HFFc6 (cell line): ENCODE data around the gene SLC38A1. TPM values are rescaled to one million over a fixed set of nuclear protein-coding genes. Genes with fewer than 3 reads are reported as not detected.

Source experiments
- DNase-seq: peaks from one replicate; pipeline ENCODE4 v3.0.0-alpha.2; 2018
- H3K27ac Mint-ChIP-seq: 2 replicates; pipeline ENCODE4 v1.8.0; 2020; ENCODE audit warnings: mild to moderate bottlenecking, mixed read lengths
- H3K27me3 Mint-ChIP-seq: 2 replicates; pipeline ENCODE4 v1.8.0; 2021; ENCODE audit warnings: mild to moderate bottlenecking, moderate library complexity, mixed read lengths; ENCODE audit not compliant: insufficient read depth
- H3K36me3 Mint-ChIP-seq: 2 replicates; pipeline ENCODE4 v1.8.0; 2021; ENCODE audit warnings: low read depth, mixed read lengths
- H3K4me1 Mint-ChIP-seq: 2 replicates; pipeline ENCODE4 v1.8.0; 2020; ENCODE audit warnings: low read depth, mixed read lengths
- H3K4me3 Mint-ChIP-seq: 2 replicates; pipeline ENCODE4 v1.8.0; 2020; ENCODE audit warnings: mild to moderate bottlenecking, moderate library complexity, mixed read lengths
- H3K9me3 Mint-ChIP-seq: 2 replicates; pipeline ENCODE4 v1.8.0; 2020; ENCODE audit warnings: mild to moderate bottlenecking, mixed read lengths
- CTCF ChIP-seq: fragments of 200-600 bp; sonication (generic); IDR thresholded peaks from 2 replicates; pipeline ENCODE4 v1.5.0; 2021; ENCODE audit warnings: antibody characterized with exemption, mild to moderate bottlenecking
- total RNA-seq, 6 experiments: library from RNA; stranded (reverse); fragmentation: NEBNext Ultra II Directional; extraction: Animal tissue kit (Norgen Biotek cat#: 25700); gene quantifications; 2 replicates in 1 of 6; 3 replicates in 5 of 6; pipeline ENCODE4 v1.2.3, GENCODE V29; 2021

The SLC38A1 gene
- total RNA-seq, 6 experiments from 2014 or later = 78.2 to 98.5 (median 88.6) TPM

DNA sequence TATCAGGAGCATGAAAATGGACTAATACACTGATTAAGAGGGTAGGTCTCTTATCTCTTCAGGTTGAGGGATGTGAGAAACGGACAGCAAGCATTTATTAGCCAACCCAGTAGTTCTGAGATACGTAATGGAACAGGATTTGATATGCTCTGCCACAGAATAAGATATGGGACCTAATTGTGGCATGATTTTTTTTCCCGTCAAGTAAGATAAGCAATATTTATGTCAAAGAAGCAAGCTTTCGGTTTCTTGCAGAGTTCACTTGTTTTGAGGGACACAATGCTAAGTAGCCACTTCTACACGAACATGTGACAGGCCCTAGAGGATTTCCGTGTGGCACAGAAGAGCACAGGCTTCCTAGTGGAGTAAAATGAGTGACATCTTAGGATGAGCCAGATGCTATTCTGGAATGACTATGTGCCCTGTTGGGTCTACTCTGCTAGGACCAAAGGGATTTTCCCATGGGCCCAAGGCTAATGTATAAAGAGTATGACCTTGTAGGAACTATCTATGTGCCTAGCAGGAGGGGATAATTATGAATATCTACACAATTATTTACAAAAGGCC, 57.9 kb downstream of the SLC38A1 start:
- H3K27ac Mint-ChIP-seq = peak overlapping the region; percentile 1; the same call in 1 of the 2 replicates
- peaks cover 67% of the 10 kb centered on the region for H3K4me1 Mint-ChIP-seq
- TF ChIP-seq CTCF = no peak
- DNase-seq = no peak
- H3K27me3 Mint-ChIP-seq = peaks cover 5% of the 10 kb centered on the region; the same call in 1 of the 2 replicates
- no peak overlapping the region for H3K4me3 Mint-ChIP-seq
- H3K36me3 Mint-ChIP-seq = peaks cover 59% of the 10 kb centered on the region
- no peaks in the 10 kb centered on the region for H3K9me3 Mint-ChIP-seq

GRCh38 chr12:46209914-46210872, 58.6 kb downstream of the SLC38A1 start:
- Mint-ChIP-seq H3K36me3 (peaks cover 61% of the 10 kb centered on the region), H3K4me1 (peaks cover 59% of the 10 kb centered on the region), H3K4me3 (no peak overlapping the region), H3K27me3 (peaks cover 5% of the 10 kb centered on the region; the same call in 1 of the 2 replicates), H3K9me3 (no peaks in the 10 kb centered on the region), H3K27ac (peak overlapping the region; percentile 68)
- no peak for TF ChIP-seq CTCF
- no peak for DNase-seq

- no peak for TF ChIP-seq CTCF
- no peaks in the 10 kb centered on the region for H3K9me3 Mint-ChIP-seq
- peak overlapping the region; percentile 68 for H3K27ac Mint-ChIP-seq
- peaks cover 63% of the 10 kb centered on the region for H3K36me3 Mint-ChIP-seq
- H3K4me3 Mint-ChIP-seq = no peak overlapping the region
- DNase-seq = peak; percentile 50
- H3K27me3 Mint-ChIP-seq = peaks cover 3% of the 10 kb centered on the region; the same call in 1 of the 2 replicates
- peaks cover 55% of the 10 kb centered on the region for H3K4me1 Mint-ChIP-seq
Measured at GRCh38 chr12:46209170-46209569, 59.7 kb downstream of the SLC38A1 start.

- Mint-ChIP-seq H3K4me1 (peaks cover 51% of the 10 kb centered on the region), H3K27me3 (peaks cover 3% of the 10 kb centered on the region; the same call in 1 of the 2 replicates), H3K9me3 (no peaks in the 10 kb centered on the region), H3K4me3 (no peak overlapping the region), H3K27ac (no peak overlapping the region), H3K36me3 (peaks cover 64% of the 10 kb centered on the region)
- no peak for TF ChIP-seq CTCF
- no peak for DNase-seq
Measured at GRCh38 chr12:46208370-46208769, 60.5 kb downstream of the SLC38A1 start.

DNA sequence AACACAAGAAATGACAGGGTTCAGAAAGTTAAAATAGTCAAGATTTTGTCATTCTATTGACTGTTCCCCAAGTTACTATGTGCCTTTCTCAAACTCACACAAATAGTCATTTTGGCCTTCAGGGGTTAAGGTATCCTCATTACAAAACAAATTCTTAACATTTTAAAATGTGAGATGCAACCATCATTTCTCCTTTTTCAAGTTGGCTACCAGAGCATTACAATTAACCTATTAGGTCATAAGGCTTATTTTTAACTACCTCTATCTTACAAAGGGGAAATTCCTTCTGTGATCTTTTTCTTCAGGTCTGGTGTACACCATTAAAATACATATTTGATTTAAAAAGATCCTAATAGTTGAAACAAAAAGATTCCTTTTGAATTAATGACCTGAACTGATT, 61.2 kb downstream of the SLC38A1 start:
- H3K4me3 Mint-ChIP-seq = no peak overlapping the region
- peaks cover 64% of the 10 kb centered on the region for H3K36me3 Mint-ChIP-seq
- peaks cover 45% of the 10 kb centered on the region for H3K4me1 Mint-ChIP-seq
- no peak overlapping the region for H3K27ac Mint-ChIP-seq
- H3K9me3 Mint-ChIP-seq = no peaks in the 10 kb centered on the region
- no peak for DNase-seq
- peaks cover 3% of the 10 kb centered on the region; the same call in 1 of the 2 replicates for H3K27me3 Mint-ChIP-seq
- TF ChIP-seq CTCF = no peak
